HepG2 (cell line): ENCODE data around the gene RBCK1. TPM values are rescaled to one million over a fixed set of nuclear protein-coding genes. Genes with fewer than 3 reads are reported as not detected.

Experiments
- ATAC-seq: fragments of 200-7000 bp; cut with Tn5 transposase; 3 replicates; pipeline ENCODE4 v1.9.1; 2020; ENCODE audit warnings: mild to moderate bottlenecking, moderate library complexity
- BruUV-seq: library from RNA; stranded (reverse); fragments of 400-500 nt; replicated peaks from 2 replicates; lab custom pipeline; 2021; lab: Mats Ljungman, UMichigan
- CTCF ChIA-PET: fragments of 300-600 bp; formaldehyde crosslinking; extraction: SDS; loops from one replicate; lab custom pipeline; 2021; ENCODE audit warnings: low total read pairs, inconsistent platforms, low intra/inter-chr PET ratio; lab: Yijun Ruan, JAX
- POLR2A ChIA-PET: fragments of 350-600 bp; sonication (Branson Sonifier 250); formaldehyde crosslinking; loops from one replicate; lab custom pipeline; 2020; ENCODE audit warnings: antibody characterized with exemption, inconsistent platforms; lab: Yijun Ruan, JAX
- DNase-seq: peaks from one replicate; pipeline ENCODE4 v3.0.0-alpha.2; 2015; ENCODE audit warnings: low spot score
- FAIRE-seq: peaks from 3 replicates; lab custom pipeline; 2011; peaks lifted over from hg19 to GRCh38; lab: Jason Lieb, UNC
- H2AFZ ChIP-seq: one replicate; pipeline ENCODE4 v1.6.1; 2011; ENCODE audit warnings: low read length, inconsistent platforms
- H3K27ac ChIP-seq: fragments of 300-600 bp; 3 replicates; pipeline ENCODE4 v1.8.0; 2011; ENCODE audit warnings: mixed run types, mild to moderate bottlenecking, mixed read lengths, low read length, inconsistent platforms; ENCODE audit not compliant: insufficient read depth; ENCODE audit errors: extremely low read length
- H3K27me3 ChIP-seq, 2 experiments: fragments of 200-600 bp in 1 of 2; 2 replicates in 1 of 2; 3 replicates in 1 of 2; pipeline versions ENCODE4 v1.6.0 to v1.8.0; 2011; ENCODE audit warnings: low read length in 2 of 2, mild to moderate bottlenecking in 2 of 2, moderate library complexity in 2 of 2, inconsistent platforms in 1 of 2; ENCODE audit not compliant: insufficient read depth in 2 of 2, control insufficient read depth in 1 of 2
- H3K36me3 ChIP-seq, 2 experiments: fragments of 200-600 bp in 1 of 2; replicated peaks in 1 of 2; 2 replicates in 1 of 2; 3 replicates in 1 of 2; pipeline versions ENCODE4 v1.5.1 to v1.8.0; 2011; ENCODE audit warnings: low read length in 2 of 2, inconsistent platforms in 1 of 2; ENCODE audit not compliant: insufficient read depth in 2 of 2, control insufficient read depth in 1 of 2
- H3K4me1 ChIP-seq: 2 replicates; pipeline ENCODE4 v1.5.1; 2012; ENCODE audit warnings: low read length, inconsistent platforms; ENCODE audit not compliant: insufficient read depth
- H3K4me2 ChIP-seq: 2 replicates; pipeline ENCODE4 v1.6.0; 2011; ENCODE audit warnings: low read depth, low read length, inconsistent platforms
- H3K4me3 ChIP-seq, 3 experiments: fragments of 200-600 bp in 1 of 3; sonication (generic), shearing (Covaris generic) in 1 of 3; replicated peaks in 1 of 3; 2 replicates each; pipeline ENCODE4 v1.5.1; 2011 to 2016; ENCODE audit warnings: low read length in 3 of 3, inconsistent platforms in 2 of 3, low read depth in 2 of 3, mild to moderate bottlenecking in 2 of 3, control low read depth in 1 of 3, mixed read lengths in 1 of 3; ENCODE audit not compliant: insufficient read depth in 1 of 3
- H3K79me2 ChIP-seq: one replicate; pipeline ENCODE4 v1.6.1; 2011; ENCODE audit warnings: low read length, inconsistent platforms; ENCODE audit not compliant: insufficient read depth
- H3K9ac ChIP-seq: 2 replicates; pipeline ENCODE4 v1.6.0; 2011; ENCODE audit warnings: mild to moderate bottlenecking, low read depth, low read length, inconsistent platforms; ENCODE audit not compliant: insufficient read depth
- H3K9me3 ChIP-seq: 2 replicates; pipeline ENCODE4 v1.5.1; 2012; ENCODE audit warnings: mild to moderate bottlenecking, low read length
- H4K20me1 ChIP-seq: 2 replicates; pipeline ENCODE4 v1.6.0; 2011; ENCODE audit warnings: inconsistent platforms, mild to moderate bottlenecking, low read length, moderate library complexity; ENCODE audit not compliant: insufficient read depth
- CERS6 ChIP-seq: sonication (generic); formaldehyde crosslinking; IDR thresholded peaks from 2 replicates; pipeline ENCODE4 v1.5.0; 2020; ENCODE audit warnings: missing genetic modification reagents
- E2F5 ChIP-seq: sonication (generic); formaldehyde crosslinking; conservative IDR thresholded peaks from 2 replicates; pipeline ENCODE4 v1.4.0; 2020; ENCODE audit warnings: missing genetic modification reagents
- FOXK2 ChIP-seq: fragments of 450-650 bp; IDR thresholded peaks from 2 replicates; pipeline ENCODE4 v1.6.1; 2016
- FOXO4 ChIP-seq: sonication (generic); formaldehyde crosslinking; conservative IDR thresholded peaks from 2 replicates; pipeline ENCODE4 v1.8.1; 2023; ENCODE audit warnings: missing genetic modification reagents
- MTA3 ChIP-seq: sonication (generic); formaldehyde crosslinking; IDR thresholded peaks from 2 replicates; pipeline ENCODE4 v1.4.0; 2020; ENCODE audit warnings: missing genetic modification reagents
- NFE2L1 ChIP-seq: sonication (generic); formaldehyde crosslinking; IDR thresholded peaks from 2 replicates; pipeline ENCODE4 v1.4.0; 2020; ENCODE audit warnings: missing genetic modification reagents, mild to moderate bottlenecking, borderline replicate concordance
- NFKBIZ ChIP-seq: IDR thresholded peaks from 2 replicates; pipeline ENCODE4 v1.6.1; 2018; ENCODE audit warnings: missing genetic modification reagents, missing compliant biosample characterization
- PHB2 ChIP-seq: fragments of 450-650 bp; IDR thresholded peaks from 2 replicates; pipeline ENCODE4 v1.6.1; 2018; ENCODE audit not compliant: partially characterized antibody
- RFX5 ChIP-seq: IDR thresholded peaks from 2 replicates; pipeline ENCODE4 v1.6.1; 2011; ENCODE audit warnings: low read depth, low read length, improper control_type of control experiment
- RFXANK ChIP-seq: IDR thresholded peaks from 2 replicates; pipeline ENCODE4 v1.6.1; 2016
- RNF2 ChIP-seq: fragments of 450-650 bp; conservative IDR thresholded peaks from 2 replicates; pipeline ENCODE4 v1.6.1; 2016; ENCODE audit warnings: low read depth
- RXRA ChIP-seq: sonication (generic); formaldehyde crosslinking; IDR thresholded peaks from 2 replicates; pipeline ENCODE4 v1.5.1; 2020; ENCODE audit warnings: missing genetic modification reagents
- SMAD1 ChIP-seq: sonication (generic); formaldehyde crosslinking; IDR thresholded peaks from 2 replicates; pipeline ENCODE4 v1.4.0; 2020; ENCODE audit warnings: missing genetic modification reagents, low read depth, mild to moderate bottlenecking, borderline replicate concordance
- TBX2 ChIP-seq: sonication (generic); formaldehyde crosslinking; IDR thresholded peaks from 2 replicates; pipeline ENCODE4 v1.5.0; 2020; ENCODE audit warnings: missing genetic modification reagents, mild to moderate bottlenecking, borderline replicate concordance
- TCF12 ChIP-seq, 2 experiments: fragments of 450-650 bp in 1 of 2; sonication (generic) in 1 of 2; formaldehyde crosslinking in 1 of 2; IDR thresholded peaks; 2 replicates each; pipeline versions ENCODE4 v1.6.1 to v1.8.0; 2017 to 2022; ENCODE audit warnings: antibody characterized with exemption in 1 of 2, mild to moderate bottlenecking in 1 of 2, missing genetic modification reagents in 1 of 2, moderate library complexity in 1 of 2
- ZFP36L1 ChIP-seq: sonication (generic); formaldehyde crosslinking; IDR thresholded peaks from 2 replicates; pipeline ENCODE4 v1.8.0; 2022; ENCODE audit warnings: mild to moderate bottlenecking, missing genetic modification reagents, moderate library complexity
- ZNF136 ChIP-seq: sonication (generic); formaldehyde crosslinking; IDR thresholded peaks from 2 replicates; pipeline ENCODE4 v1.8.1; 2022; ENCODE audit warnings: low read depth, mild to moderate bottlenecking, moderate library complexity, missing genetic modification reagents
- ZNF18 ChIP-seq: sonication (generic); formaldehyde crosslinking; IDR thresholded peaks from 2 replicates; pipeline ENCODE4 v1.8.0; 2022; ENCODE audit warnings: mild to moderate bottlenecking, missing genetic modification reagents; ENCODE audit not compliant: insufficient replicate concordance
- ZNF317 ChIP-seq: sonication (generic); formaldehyde crosslinking; IDR thresholded peaks from 2 replicates; pipeline ENCODE4 v1.5.0; 2020; ENCODE audit warnings: mild to moderate bottlenecking, missing genetic modification reagents
- ZNF460 ChIP-seq: sonication (generic); formaldehyde crosslinking; IDR thresholded peaks from 2 replicates; pipeline ENCODE4 v1.5.1; 2020; ENCODE audit warnings: missing genetic modification reagents, mild to moderate bottlenecking, borderline replicate concordance
- ZNF510 ChIP-seq: sonication (generic); formaldehyde crosslinking; IDR thresholded peaks from 2 replicates; pipeline ENCODE4 v1.4.0; 2020; ENCODE audit warnings: low read depth, mild to moderate bottlenecking, missing genetic modification reagents
- ZNF629 ChIP-seq: sonication (generic); formaldehyde crosslinking; conservative IDR thresholded peaks from 2 replicates; pipeline ENCODE4 v1.5.0; 2020; ENCODE audit warnings: missing genetic modification reagents
- WGBS: methylation state at CpG from one replicate; pipeline ENCODE4 v1.1.6; 2017; ENCODE audit warnings: low lambda C conversion rate; 5-methylcytosine and 5-hydroxymethylcytosine counted together
- in situ Hi-C: cut with HindIII; loops from 2 replicates; pipeline ENCODE4 v1.10.0; 2017; ENCODE audit warnings: low pct_unique_long_range_greater_than_20kb; ENCODE audit not compliant: extremely low pct_ligation_motif_present
- intact Hi-C: fragments of 100-400 bp; cut with micrococcal nuclease; formaldehyde crosslinking; loops from one replicate; pipeline ENCODE4 v1.10.0; 2022; ENCODE audit not compliant: unreplicated experiment
- polyA plus RNA-seq, 8 experiments: library from polyadenylated mRNA; depleted of rRNA in 3 of 8; stranded (reverse) in 7 of 8; unstranded in 1 of 8; fragments of >200 nt; fragmentation: Illumina TruSeq in 4 of 8; extraction: Trizol in 4 of 8; gene quantifications; 2 replicates each; pipeline versions ENCODE4 v1.2.1 to v1.2.3, GENCODE V29; 2011 to 2016; ENCODE audit warnings: low read depth in 4 of 8, missing spikeins in 1 of 8, mixed read lengths in 1 of 8; ENCODE audit not compliant: insufficient read depth in 1 of 8
- total RNA-seq, 5 experiments: library from RNA; depleted of rRNA; stranded (reverse); fragments of >200 nt; fragmentation: Illumina TruSeq; extraction: Trizol; gene quantifications; 2 replicates each; pipeline ENCODE4 v1.2.3, GENCODE V29; 2016; ENCODE audit warnings: low read depth in 1 of 5

RBCK1 gene
- total and polyA plus RNA-seq, 2 of the 13 experiments (the other 11 are each of a cell fraction or from before 2014, with no cell fraction given), result 149 to 215 TPM

- FAIRE-seq, result no peak
- H3K27me3 ChIP-seq, result no peaks in the 10 kb centered on the region
- WGBS, result 98% methylated on average over 5 of the region's 5 CpGs
- 0 out of 2 replicates have a peak, but pooled peaks cover 7% of the 10 kb centered on the region for H3K4me1 ChIP-seq
- H3K9me3 ChIP-seq, result no peaks in the 10 kb centered on the region
- no peak overlapping the region for H3K27ac ChIP-seq
- ChIA-PET POLR2A (interaction anchor here (1.1 kb wide), 1 partner anchor 89 kb away, joined by 3 read pairs; no protein-coding TSS in a partner anchor), CTCF (interaction anchor here (1.0 kb wide), 1 partner anchor 82 kb away, joined by 3 read pairs; no protein-coding TSS in a partner anchor)
- H3K36me3 ChIP-seq, result peaks cover 53 to 64% of the 10 kb centered on the region in 2 experiments
- H4K20me1 ChIP-seq, result no peaks in the 10 kb centered on the region
- H3K4me2 ChIP-seq, result no peak overlapping the region
- H3K9ac ChIP-seq, result no peak overlapping the region
- no peak for DNase-seq
- H2AFZ ChIP-seq, result no peak overlapping the region
- H3K79me2 ChIP-seq, result no peaks in the 10 kb centered on the region
- intact Hi-C loops (no loop called here), in situ Hi-C loops (no loop called here)
- no TSS peak for BruUV-seq
- H3K4me3 ChIP-seq, result no peak overlapping the region
- ATAC-seq, result no peak
- TF ChIP-seq ZNF317 (CRISPR knock-in tag) (no peak), PHB2 (no peak), ZFP36L1 (0 out of 2 replicates have a peak, but pooled peaks have one; percentile 29), RFX5 (no peak), TBX2 (CRISPR knock-in tag) (0 out of 2 replicates have a peak, but pooled peaks have one; percentile 3), RXRA (CRISPR knock-in tag) (no peak), ZNF460 (peak; percentile 12; the same call in 1 of the 2 replicates), FOXK2 (no peak), E2F5 (CRISPR knock-in tag) (no peak), FOXO4 (CRISPR knock-in tag) (no peak), ZNF18 (CRISPR knock-in tag) (no peak), RFXANK (CRISPR knock-in tag) (no peak), TCF12 (IDR thresholded peaks at IDR 0.05) (no peak), TCF12 (CRISPR knock-in tag; IDR thresholded peaks at IDR 0.05) (no peak), ZNF629 (CRISPR knock-in tag) (no peak), NFKBIZ (CRISPR knock-in tag) (no peak), MTA3 (CRISPR knock-in tag) (no peak), CERS6 (CRISPR knock-in tag) (no peak), ZNF510 (CRISPR knock-in tag) (no peak), RNF2 (no peak), SMAD1 (CRISPR knock-in tag) (0 out of 2 replicates have a peak, but pooled peaks have one; percentile 12), ZNF136 (CRISPR knock-in tag) (no peak), NFE2L1 (CRISPR knock-in tag) (no peak)
These were observed 28.4 kb downstream of the RBCK1 start for GRCh38 chr20:436476-436875.
